Measurements from ENCODE around the gene DAW1.

Gene DAW1

DNA sequence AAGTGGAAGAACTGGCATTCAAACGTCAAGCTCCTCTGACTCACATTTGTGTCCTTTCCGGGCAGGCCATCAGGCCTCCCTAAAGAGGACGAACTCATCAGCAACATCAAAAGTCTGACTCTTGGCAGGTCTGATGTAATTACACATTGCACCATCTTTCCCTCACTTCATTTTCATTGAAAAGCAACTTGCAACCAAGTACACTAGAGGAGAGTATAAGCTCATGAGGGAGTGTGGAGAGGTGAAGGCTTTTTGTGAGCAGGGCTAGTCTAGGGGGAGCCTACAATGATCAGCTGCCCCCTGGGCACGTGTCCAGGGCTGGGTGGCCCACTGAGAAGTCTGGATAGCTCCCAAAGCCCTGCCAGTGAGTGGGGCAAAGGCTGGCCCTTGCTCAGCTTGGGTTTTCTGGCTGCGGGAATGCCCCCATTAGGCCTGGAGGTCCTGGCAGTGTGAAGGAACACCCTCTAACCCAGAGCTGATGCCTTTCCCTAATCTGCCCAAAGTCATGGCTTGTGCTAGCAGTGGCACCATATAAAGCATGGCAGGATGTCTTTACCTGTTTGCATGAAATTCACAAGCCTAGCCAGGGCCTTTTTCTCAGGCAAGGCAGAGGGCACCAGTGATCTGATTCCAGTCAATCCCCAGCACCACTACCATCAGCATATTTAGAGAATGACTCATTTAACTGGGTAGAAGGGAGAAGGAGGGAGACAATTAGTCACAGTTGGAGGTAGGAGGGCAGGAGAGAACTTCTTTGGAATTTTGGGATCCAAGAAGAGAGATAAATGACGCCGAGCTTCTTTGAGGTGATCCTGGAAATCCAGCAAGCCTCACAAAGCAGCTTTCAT, 8.5 kb upstream of the DAW1 start:
- no peak for DNase-seq

DNA sequence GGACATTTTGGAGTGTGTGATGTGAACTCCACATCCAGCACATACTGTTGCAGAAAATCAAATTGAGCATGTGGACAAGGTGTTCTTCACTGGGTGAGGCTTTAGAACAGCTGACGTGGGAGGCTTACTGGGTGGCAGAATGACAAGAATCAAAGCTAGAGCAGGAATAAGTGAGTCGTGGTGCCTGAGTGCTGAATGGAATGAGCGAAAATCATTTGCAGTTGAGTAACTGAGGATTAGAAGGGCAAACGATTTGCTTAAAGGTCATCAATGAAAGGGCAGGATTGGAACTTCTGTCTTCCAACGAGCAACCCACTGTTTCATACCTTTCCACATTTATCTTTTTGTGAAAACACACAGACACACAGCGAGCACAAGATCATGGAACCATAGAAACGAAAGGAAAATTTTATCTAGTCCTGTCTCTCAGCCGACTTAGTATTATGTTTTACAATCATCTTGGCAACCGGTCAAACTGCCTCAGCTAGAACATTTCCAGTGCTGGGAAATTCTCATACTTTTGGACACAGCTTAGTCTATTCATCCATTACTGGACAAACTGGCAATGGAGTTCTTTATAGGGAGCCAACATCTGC, 7.2 kb upstream of the DAW1 start:
- DNase-seq: no peak

DNA sequence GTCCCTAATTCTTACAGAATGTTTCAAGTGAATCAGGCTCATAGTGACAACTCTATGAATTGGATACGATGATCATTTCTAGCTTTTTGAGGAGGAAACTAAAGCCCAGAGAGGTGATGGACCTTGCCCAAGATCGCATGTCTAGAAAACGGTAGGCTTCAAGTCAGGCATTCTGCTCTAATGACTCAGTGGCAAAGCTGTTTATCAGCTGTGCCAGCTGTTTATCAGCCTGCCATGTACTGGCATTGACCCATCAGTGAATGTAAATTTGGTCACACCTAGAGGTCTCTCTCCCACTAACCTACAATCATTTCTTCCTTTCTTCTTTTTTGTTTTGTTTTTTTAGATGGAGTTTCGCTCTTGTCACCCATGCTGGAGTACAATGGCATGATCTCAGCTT, 6.1 kb upstream of the DAW1 start:
- no peak for DNase-seq

DNA sequence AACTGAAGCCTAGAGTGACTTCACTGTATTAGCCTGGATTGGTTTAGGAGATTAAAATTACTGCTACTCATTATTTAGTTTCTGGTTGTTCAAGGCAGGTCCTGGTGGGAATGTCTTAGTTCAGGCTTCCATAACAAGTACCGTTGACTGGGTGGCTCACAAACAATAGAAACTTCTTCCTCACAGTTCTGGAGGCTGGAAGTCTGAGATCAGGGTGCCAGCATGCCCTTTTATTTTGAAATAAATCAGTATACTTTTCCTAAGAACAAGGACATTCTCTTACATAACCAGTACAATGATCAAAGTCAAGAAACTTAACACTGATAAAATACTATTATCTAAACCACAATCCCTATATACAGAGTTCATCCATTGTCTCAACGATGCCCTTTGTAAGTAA, 4.0 kb upstream of the DAW1 start:
- DNase-seq: no peak

DNA sequence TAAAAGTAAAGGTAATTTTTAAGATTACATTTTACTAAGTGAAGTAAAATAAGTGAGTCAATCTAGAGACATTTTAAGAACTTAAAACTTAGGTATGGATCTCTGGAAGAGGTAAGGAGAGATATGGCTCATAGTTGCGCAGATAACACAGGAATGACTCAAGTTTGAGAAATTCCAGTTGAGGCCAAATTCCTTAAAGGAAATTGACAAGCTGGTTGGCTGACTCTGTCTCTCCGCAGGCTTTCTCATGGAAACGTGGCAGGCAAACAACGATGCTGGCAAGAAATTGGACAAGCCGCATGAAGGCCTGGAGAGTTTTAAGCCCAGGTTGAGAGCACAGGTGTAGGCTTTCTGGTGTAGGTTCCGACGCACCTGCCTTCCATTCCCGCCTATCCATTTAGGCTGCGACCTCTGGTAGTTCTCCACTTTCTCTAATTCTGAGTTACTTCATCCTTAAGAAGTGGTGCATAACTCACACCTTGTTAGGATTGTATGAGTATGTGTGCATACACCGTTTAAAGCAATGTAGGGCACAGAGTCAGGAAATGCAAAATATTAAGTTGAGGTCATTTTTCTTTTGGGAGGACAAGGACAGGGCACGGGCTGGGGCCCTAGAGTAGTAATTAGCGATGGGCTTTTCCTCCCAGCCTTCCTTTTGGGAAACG, 589 bp upstream of the DAW1 start:
- no peak for DNase-seq

DNA sequence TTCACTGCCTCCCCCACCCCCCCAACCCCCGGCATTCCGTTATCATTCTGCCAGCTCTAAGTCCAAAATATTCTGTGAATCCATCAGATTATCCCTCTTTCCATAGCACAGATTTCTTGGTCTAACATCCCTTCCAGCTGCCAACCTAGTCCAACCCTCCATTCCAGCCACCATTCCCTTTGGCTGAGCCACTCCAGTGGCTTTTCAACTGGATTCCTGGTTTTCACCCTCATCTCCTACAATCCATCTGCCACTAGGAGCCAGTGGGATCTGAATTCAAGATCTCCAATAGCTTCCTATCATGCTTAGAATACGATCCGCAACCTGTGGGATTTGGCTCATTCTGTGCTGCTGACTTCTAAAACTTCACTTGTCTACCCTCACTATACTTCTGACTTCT, 1.2 kb downstream of the DAW1 start:
- DNase-seq: no peak

DNA sequence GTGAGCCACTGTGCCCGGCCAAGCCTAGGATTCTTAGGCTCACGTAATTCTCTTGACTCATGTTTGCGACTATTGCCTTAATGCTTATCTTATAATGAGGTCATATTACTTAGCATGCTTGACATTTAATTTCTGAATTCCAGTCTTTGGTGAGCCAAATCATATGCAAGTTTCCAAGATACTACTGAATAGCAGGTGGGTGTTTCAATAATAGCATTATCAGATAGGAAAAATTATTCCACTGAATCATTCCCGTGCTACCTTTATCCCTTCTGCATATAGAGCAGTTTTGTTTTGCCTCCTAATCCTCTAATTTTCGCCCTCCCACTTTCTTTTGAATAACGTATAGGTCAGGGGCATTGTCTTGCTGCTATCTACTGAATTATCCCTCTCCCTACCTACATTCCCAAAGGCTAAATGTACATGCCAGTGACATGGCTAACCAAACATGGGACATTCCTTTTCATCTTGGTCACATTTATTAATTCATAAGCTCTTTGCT, 4.9 kb downstream of the DAW1 start:
- no peak for DNase-seq

DNA sequence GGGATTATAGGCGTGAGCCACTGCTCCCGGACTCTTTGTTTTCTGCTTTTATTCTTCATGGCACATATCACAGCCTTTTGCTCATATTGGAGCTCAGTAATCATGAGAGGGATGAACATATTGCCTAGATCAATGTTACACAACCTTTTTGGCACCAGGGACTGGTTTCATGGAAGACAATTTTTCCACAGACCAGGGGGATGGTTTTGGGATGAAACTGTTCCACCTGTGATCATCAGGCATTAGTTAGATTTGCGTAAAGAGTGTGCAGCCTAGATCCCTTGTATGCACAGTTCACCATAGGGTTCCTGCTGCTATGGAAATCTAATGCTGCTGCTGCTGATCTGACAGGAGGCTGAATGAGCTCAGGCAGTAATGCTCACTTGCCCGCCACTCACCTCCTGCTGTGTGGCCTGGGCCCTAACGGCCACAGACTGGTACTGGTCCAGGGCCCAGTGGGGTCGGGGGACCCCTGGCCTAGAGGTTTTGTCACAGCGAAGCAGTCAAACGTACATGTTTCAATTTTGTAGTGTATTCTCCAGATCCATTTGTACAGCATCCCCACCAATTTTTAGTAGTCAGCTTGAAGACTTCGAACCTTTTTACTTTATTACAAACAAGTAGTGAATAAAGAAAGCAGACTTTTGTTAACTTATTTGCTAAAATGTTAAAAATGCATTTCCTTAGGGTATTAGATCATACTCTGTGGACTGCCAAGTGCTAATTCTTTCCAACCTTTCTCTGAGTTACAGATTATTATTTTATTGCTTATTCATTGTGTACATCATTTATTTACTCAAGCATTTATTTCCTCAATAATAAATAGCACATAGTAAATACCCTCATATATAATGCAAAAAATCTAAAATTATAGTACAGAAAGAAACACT, 6.2 kb downstream of the DAW1 start:
- no peak for DNase-seq

DNA sequence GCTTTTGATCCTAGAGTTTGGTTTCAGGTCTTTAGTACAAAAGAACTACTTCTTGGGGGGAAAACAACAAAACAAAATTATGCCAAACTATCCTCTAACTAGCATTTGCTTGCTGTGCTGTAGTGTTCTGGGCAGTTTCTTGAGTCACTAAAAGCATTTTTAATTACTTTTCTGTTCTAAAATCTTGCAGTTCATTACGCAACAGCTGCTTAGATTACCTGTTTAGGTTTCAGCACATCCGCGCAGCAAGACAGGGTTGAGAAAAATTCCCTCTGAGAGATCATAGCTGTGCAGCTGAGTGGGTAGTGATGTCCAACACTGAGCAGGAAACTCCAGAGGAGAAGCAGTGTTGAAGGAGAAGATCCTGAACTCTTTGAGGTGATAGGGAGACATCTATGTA, 9.0 kb downstream of the DAW1 start:
- DNase-seq: no peak

DNA sequence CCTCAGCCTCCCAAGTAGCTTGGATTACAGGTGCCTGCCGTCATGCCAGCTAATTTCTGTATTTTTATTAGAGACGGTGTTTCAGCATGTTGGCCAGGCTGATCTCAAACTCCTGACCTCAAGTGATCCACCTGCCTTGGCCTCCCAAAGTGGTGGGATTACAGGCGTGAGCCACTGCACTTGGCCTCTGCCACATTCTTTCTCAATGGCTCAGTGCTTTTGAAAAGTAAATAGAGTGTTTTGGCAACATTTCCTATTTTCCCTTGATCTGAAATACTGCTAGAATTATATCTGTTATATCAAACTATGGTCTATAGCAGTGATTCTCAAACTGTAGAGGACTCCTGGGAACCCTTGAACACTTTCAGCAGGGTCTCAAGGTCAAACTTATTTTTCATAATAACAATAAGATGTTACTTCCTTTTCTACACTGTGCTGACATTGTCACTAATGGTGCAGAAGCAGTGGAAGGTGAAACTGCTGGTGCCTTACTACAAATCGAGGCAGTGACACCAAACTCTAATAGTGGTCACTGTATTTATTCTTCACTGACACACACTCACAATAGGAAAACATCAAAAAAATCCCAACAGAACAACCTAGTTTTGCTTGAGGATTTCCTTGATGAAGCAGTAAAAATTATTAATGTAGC, 10.6 kb downstream of the DAW1 start:
- DNase-seq: no peak

DNA sequence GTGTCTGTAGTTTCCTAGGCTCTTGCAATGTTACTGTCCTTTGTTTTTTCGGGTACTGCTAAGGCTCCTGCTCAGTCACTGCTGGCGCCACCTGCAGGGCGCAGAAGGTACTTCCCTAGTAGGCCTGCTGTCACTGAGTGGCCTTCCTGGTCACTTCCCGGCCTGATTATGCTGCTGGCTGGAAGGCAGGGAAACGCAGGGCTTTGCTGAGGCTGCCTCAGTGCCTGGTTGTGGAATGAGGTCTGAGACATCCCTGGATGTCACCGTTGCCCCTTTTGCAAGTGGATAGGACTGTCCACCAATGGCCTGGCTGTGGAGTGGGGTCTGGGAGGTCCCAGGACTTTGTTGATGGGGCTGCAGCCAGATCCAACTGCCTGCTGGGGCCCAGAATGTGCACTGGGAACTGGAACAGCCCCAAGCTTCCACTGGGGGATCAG, 13.1 kb downstream of the DAW1 start:
- peak; percentile 39 for DNase-seq

DNA sequence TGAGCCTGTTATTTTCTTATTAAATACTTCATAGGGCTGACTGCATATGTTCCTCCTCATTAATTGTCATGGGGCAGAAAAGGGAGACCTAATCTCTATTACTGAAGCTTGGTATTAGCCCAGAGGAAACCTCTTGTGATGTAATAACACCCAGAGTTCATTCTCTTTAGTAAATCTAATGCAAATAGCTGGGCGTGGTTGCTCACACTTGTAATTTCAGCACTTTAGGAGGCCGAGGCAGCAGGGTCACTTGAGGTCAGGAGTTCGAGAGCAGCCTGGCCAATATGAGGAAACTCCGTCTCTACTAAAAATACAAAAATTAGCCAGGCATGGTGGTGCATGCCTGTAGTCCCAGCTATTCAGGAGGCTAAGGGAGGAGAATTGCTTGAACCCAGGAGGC, 14.7 kb downstream of the DAW1 start:
- no peak for DNase-seq

DNA sequence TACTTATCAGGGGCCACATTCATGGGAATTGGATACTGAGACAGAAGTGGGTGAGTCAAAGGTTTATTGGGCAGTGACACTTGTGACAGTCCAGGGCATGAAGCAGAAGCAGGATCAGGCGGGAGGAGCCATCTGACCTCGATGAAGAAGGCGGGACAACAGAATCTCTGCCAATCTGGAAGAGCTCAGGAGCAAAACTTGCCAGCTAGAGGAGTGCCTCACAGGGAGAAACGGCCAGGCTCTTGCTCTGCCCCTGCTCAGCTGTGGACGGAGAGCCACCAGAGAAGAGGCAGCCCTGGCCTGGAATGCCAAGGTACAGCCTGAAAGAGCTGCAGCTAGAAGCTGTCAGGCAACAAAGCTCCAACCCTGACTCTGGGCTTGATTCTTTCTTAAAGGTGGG, 16.9 kb downstream of the DAW1 start:
- DNase-seq: no peak

DNA sequence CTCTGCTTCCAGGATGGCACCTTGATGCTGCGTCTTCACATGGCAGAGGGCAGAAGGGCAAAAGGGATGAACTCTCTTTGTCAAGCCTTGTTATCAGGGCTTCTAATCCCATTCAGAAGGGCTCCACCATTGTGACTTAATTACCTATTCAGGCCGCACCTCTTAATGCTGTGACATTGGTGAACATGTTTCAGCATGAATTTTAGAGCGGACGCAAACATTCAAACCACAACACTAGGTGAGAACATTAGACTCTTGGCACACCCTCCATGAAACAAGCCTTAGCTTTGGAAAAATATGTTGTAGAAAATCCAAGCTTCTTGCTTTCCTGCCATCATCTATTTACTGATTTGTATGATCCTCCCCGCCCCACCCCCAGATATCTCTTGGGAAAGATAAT, 17.9 kb downstream of the DAW1 start:
- no peak for DNase-seq

DNA sequence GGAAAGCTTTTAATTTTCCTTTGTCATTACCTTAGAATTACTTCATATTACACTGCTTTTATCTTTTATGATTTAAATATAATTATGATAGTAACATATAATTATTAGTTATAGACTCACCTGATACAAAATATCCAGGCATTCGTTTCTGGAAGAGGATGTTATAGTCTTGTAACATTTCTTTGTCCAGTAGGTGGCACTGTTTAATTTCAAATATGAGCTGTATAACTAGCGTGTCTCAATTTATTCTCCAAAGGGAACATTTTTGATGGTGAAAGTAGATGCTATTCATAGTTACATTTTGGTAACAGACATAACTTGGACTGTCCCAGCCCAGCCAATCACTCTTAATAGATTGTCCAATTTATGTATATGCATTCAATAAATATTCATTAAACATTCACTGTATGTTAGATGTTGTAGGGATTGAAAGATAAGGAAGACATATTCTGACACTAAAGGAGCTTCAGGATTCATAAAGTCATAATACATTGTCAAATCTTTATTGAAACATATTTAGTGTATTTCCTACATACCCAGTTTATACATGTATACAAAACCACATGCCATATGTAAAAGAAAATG, 19.2 kb downstream of the DAW1 start:
- peak; percentile 77 for DNase-seq

DNA sequence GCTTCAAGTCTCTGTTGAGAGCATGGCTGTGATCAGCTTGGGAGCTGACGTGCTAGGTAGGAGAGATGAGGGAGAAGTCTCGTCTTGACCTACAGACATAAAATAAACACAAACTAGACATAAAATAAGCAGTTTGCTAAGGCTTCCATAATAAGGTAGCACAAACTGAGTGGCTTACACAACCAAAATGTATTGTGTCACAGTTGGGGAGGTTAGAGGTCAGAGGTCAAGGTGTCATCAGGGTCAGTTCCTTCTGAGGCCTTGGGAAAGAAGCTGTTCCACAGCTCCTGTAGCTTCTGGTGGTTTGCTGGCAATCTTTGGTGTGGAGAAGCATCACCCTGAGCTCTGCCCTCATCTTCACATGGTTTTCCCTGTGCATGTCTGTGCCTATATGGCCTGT, 20.2 kb downstream of the DAW1 start:
- DNase-seq: no peak

DNA sequence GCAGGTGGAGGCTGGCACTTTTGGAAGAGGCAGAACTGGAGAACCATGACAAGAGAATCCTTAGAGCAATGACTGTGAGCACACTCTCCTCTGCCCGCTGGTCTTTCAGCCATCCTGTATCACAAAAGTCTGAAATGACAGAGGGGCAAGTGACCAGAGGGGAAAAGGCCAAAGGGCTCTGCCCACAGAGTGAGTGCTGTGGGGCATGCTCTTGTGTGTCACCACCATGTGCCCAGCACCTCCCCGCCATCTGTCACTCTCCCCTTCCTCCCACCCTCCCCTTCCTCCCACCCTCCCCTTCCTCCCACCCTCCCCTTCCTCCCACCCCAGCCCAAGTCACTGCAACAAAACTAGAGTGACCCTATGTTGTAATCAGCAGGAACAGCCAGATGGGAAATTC, 31.9 kb downstream of the DAW1 start:
- no peak for DNase-seq

DNA sequence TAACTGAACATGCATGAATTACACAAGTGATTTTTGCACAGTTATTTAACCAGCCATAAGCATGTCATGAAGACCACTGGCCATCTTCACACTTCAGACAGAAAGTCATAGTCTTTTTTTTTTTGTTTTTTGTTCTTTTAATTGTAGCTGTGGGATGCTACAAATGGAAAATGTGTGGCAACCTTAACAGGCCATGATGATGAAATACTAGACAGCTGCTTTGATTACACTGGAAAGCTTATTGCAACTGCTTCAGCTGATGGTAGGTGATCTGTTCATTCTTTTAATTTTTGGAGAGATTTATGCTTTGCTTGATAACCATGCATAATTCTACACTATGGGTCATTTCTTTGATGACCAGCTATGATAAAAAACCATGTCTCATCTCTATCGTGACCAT, 35.6 kb downstream of the DAW1 start:
- DNase-seq: no peak

DNA sequence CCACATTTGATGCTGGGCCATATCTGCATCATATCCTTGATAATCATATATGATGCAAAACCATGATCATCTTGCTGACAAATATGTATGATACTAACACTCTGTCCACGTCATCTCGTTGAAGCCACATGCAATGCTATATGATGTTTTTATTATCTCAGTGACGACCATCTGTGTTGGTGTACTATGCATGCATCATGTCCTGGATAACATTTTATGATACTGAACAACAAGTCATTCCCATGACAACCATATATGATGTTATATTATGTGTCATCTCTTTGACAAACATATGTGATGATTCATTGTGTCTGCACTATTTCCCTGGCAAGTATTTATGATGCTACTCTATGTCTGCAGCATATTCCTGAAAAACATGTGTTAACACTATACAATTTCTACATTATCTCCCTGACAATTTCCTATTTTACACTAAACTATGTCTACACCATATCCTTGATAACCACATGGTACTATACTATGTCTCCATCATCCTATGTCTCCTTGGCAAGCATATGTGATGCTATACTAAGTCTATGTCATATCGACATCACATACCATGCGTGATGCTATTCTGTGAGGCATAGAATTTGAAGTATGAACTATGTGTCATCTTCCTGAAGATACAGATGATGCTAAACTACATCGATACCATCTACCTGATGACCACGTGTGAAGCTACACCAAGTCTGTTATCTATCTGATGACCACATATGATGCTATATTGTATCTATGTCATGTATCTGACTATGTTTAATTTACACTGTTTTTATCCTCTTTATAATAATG, 37.0 kb downstream of the DAW1 start:
- DNase-seq: no peak

DNA sequence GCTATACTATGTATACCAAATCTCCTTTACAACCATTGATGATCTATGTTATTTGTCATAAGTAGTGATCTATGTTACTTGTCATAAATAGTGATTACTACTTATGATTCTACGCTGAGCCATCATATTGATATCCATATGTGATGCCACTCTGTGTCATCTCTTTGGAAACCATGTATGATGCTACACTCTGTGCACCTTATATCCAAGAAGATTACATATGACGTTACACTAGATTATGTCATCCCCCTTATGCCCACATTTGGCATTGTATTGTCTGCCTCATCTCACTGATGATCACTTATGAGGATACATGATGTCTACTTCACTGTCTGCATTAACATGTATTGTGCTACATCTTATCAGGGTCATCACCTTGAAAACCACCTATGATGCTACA, 42.9 kb downstream of the DAW1 start:
- DNase-seq: no peak

DNA sequence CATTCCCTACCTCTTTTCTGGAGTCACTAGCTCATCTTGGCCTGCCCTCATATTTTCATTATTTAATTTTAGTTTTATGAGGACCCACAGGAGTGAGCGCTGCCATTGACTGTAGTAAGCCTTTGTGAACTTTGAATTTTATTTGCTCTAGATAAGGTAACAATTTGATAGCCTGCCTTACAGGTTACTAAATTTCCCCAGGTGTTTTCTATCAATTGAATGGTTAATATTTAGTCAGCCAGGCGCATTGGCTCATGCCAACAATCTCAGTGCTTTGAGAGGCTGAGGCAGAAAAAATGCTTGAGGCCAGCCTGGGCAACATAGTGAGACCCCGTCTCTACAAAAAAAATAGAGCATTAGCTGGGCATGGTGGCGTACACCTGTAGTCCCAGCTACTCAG, 50.2 kb downstream of the DAW1 start:
- no peak for DNase-seq

All from midbrain (tissue), 1 donor.